OCI-LY1 (cell line): Measurements from ENCODE around the gene TCEA3.

Experiments
- EZH2 ChIP-seq: fragments of 200-600 bp; sonication (generic), shearing (Covaris generic); IDR thresholded peaks from 2 replicates; pipeline ENCODE4 v1.8.0; 2017; ENCODE audit warnings: borderline replicate concordance, mixed run types, mild to moderate bottlenecking, antibody characterized with exemption, low read length, moderate library complexity, mixed read lengths
- TF ChIP-seq, protein P1 (sequence below): fragments of 200-600 bp; sonication (generic), shearing (Covaris generic); IDR thresholded peaks from 2 replicates; pipeline ENCODE4 v1.5.1; 2017; ENCODE audit warnings: mild to moderate bottlenecking, antibody characterized with exemption, low read length, moderate library complexity, mixed read lengths

DNA sequence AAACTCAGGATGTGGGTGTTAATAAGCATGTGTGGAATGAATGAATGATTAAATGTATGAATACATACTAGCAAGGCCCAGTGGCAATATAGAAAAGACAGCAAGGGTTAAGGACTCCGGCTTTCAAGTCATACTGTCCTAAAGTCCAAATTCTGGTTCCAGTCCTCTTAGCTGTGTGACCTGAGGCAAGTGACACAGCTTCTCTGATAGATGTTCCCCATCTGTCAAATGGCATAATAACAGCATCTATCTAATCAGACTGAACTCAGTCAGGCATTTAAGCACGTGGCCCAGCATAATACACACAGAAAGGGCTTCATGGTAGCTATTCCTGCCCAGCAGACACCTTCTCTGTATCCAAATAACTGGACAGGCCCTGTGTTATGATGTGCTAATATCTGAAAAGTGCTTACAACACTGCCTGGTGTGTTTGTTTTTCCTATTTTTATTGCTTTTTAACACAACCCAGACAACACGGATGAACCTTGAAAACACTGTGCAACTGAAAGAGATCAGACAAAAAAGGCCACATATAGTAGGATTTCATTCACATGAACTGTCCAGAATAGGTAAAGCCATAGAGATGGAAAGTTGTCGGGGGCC lies 47.0 kb upstream of the TCEA3 start:
- TF ChIP-seq, protein P1, sequence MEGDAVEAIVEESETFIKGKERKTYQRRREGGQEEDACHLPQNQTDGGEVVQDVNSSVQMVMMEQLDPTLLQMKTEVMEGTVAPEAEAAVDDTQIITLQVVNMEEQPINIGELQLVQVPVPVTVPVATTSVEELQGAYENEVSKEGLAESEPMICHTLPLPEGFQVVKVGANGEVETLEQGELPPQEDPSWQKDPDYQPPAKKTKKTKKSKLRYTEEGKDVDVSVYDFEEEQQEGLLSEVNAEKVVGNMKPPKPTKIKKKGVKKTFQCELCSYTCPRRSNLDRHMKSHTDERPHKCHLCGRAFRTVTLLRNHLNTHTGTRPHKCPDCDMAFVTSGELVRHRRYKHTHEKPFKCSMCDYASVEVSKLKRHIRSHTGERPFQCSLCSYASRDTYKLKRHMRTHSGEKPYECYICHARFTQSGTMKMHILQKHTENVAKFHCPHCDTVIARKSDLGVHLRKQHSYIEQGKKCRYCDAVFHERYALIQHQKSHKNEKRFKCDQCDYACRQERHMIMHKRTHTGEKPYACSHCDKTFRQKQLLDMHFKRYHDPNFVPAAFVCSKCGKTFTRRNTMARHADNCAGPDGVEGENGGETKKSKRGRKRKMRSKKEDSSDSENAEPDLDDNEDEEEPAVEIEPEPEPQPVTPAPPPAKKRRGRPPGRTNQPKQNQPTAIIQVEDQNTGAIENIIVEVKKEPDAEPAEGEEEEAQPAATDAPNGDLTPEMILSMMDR = no peak
- no peak for TF ChIP-seq EZH2
